ENCODE data around the gene GAL3ST3.

DNA sequence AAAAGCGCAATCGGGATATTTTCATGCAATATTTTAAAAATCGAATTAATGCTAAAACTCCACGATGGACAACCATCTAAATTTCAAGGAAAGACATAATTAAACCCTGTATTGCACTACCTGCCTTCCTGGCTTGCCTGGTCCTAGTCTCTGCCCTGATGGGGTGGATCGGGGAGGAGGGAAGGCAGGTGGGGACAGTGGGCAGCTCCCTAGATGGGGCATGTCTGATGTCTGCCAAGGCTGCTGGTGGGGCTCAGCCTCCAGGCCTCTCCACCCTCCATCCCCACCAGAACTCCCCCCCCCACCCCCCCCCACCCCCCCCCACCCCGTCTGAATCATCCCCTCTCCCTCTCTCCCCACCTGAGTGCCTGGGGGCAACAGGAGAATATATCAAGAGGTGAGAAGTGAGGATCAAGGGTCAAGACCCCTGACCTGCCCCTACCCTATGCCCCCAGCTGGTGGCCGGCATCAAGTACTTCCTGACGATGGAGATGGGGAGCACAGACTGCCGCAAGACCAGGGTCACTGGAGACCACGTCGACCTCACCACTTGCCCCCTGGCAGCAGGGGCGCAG, 36.5 kb downstream of the GAL3ST3 start:
- TF ChIP-seq, protein P1, sequence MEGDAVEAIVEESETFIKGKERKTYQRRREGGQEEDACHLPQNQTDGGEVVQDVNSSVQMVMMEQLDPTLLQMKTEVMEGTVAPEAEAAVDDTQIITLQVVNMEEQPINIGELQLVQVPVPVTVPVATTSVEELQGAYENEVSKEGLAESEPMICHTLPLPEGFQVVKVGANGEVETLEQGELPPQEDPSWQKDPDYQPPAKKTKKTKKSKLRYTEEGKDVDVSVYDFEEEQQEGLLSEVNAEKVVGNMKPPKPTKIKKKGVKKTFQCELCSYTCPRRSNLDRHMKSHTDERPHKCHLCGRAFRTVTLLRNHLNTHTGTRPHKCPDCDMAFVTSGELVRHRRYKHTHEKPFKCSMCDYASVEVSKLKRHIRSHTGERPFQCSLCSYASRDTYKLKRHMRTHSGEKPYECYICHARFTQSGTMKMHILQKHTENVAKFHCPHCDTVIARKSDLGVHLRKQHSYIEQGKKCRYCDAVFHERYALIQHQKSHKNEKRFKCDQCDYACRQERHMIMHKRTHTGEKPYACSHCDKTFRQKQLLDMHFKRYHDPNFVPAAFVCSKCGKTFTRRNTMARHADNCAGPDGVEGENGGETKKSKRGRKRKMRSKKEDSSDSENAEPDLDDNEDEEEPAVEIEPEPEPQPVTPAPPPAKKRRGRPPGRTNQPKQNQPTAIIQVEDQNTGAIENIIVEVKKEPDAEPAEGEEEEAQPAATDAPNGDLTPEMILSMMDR (IDR thresholded peaks at IDR 0.05): no peak
- no peak for TF ChIP-seq POLR2A (IDR thresholded peaks at IDR 0.05)
